IPS DF 4.7 (cell line): ENCODE results near the gene SGO1.
"Not testable (repeated sequence)": the region's sequence is repeated elsewhere in the genome, so short reads cannot be mapped to it uniquely, and the experiment has no call there.

Experiments used
- DNase-seq: peaks from one replicate; pipeline ENCODE4 v3.0.0-alpha.2; 2013; ENCODE audit warnings: low spot score; ENCODE audit errors: extremely low read depth

SGO1 gene

DNA sequence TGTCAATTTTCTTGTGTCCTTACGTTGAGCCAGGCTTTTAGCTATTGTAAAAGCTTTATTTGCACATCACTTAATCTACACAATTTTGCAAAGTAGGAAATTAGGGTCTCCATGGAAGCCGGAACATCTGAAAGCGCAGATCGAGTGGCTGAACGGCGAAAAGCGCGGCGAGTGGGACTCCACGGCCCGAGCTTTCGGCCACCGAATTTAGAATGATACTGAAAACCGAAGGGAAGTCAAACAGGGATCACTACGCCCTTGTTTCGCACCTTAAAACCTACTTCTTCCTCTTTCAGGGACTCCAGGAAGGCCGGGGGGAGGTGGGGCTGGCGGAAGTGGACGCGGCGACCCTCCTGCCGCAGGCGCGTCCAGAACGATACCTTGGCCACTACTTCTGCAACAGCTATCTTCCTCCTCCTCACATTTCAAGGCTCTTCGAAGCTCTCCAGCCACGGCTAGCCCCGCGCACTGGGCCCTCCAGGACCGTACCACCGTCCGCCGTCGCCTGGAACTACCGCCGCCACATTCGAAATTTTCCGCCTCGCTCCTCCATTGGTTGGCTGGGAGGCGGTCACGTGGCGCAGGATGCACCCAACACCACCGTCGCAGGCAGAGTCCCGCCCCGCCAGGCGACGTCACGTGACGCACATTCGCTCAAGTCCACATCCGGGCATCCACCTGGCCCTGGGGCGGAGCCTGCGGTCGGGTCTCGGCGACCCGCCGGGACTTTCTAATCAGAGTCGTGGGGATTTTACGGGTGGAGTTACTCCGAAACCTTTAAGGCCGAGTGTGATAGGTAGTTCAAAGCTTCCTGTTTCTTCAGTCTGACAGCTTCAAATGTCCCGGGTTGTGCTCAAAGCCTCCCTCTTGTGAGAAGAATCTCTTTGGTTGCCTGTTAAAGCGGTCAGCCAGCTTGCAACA is at the start of gene SGO1:
Gene SGO1, minus strand, starts transcription at position 528 of the 921 bp plus-strand sequence. CDS start 2,179 bp downstream, outside the sequence.
- peak; percentile 92 for DNase-seq

DNA sequence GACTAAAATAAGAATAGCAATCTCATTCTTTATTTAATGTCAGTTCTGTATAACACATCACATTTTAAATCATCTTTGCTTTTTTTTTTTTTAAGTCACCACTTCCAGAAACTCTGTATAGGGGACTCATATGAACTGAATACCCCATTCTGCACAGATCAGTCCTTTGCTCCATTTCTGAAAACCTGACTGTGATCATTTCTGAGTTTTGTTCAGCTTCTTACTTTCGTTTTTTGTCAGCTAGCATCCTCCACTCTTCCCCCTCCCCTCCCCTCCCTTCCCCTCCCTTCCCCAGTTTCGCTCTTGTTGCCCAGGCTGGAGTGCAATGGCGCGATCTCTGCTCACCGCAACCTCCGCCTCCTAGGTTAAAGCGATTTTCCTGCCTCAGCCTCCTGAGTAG is 49.8 kb upstream of the SGO1 start:
- no peak for DNase-seq

DNA sequence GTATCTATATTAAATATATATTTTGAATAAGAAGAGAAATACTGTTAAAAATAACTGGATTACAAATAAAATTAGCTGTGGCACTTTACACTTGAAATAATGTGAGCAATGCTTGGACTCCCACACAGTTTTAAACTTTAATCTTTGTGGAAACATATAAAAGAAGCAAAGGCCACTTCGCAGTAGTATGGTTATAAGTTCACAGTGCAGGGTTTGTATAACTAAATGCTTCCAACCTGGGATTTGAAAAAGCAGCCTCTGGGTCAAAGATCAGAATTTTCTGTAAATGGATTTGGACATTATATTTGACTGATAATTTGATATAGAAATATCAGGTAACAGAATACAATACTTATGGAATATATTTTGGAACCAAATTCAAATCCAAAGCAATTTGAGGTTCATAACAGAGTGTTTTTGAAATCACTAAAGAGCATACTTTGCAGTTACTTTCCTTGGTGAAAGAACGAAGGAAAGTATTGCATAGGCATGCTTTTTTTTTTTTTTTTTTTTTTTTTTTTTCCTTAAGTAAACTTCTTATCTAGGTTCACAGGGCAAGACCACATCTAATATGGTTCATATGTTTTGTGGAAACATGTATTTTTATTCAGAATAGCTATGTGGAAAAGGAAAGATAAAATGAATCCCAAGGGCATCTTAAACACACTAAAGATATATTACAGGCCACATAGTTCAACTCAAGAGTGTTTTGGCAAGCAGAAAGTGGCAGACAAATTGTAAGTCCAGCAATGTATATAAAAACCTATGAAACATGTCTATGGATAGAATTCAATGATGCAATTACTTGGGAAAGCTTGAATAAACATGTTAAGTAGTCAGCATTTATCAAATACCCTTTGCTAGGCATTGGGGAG is 47.1 kb upstream of the SGO1 start:
- no peak for DNase-seq

DNA sequence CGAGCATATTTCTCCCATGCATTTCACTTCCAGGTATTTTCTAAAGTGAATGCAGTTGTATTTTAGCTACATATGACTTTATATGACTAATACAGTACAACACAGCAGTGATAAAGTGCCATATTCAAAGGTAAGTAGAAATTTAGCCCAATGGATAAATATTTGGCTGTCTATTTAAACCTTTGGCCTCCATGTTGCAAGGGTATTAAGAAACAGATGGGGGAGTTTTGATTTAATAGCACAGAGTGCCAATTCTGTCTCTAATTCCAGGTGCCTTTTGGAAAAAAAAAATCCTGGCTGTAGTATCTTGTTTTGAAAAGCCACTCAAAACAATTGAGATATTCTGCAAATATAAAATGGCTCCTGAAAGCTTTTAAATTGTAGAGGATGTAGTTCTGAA is 44.9 kb upstream of the SGO1 start:
- DNase-seq, result no peak

DNA sequence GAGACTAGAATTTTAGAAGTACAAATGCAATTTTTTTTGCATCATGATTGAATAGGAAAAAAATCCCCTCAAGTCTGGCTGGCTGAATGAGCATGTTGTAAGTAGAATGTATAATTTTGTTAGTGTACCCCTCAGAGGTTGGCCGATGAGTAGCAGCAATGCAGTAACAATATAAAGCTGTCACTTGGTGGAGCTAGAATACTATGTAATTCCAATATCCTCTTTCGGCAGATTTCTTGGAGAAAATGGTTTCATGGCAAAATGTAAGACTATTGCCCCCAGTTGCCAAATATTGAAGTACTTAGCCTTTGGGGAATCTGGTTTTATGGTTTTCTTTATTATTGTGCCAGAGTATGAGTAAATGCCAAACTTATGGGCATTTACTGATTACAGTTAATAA is 39.8 kb upstream of the SGO1 start:
- peak; percentile 33 for DNase-seq

DNA sequence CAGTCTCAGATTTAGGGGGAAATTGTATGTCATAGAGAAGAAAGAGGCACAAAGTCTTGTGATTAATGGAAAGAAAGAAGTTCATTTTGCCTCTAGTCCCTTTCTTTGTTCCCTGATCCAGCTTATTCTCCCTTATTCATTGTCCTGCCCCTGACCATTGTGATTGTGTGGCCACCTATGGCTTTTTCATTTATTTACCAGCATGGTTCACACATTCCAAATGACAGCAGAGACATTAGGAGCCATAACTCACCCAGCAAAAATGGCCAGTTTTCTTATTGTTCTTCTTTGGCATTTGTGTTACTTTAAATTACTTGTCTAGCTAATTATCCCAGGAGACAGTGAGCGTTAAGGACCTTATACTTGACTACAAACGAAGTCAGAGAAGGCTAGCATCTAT is 36.3 kb upstream of the SGO1 start:
- no peak for DNase-seq

DNA sequence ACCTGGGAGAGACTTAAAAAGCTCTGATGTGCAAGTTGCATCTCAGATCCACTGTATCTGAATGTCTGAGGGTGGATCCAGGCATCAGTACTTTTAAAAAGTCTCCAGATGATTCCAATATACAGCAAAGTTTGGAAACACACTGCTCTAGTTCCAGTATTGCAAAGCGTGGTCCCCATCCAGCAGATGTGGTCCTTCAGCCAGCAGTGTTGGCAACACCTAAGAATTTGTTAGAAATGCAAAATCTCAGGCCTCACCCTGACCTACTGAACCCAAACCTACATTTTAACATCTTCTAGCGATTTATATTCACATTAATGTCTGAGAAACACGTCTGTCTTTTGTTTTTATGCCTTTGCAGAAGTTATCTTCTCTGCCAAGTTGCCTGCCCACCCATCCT is 32.2 kb upstream of the SGO1 start:
- no peak for DNase-seq

DNA sequence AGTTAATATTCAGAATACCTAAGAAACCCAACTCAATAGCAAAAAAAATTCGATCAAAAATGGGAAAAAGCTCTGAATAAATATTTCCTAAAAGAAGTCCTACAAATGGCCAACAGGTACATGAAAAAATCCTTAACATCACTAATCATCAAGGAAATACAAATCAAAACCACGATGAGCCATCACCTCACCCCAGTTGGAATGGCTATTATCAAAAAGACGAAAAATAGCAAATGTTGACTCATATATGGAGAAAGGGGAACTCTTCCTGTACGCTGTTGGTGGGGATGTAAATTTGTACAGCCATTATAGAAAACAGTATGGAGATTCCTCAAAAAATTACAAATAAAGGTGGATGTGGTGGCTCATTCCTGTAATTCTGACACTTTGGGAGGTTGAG is 29.6 kb upstream of the SGO1 start:
- DNase-seq, result no peak

DNA sequence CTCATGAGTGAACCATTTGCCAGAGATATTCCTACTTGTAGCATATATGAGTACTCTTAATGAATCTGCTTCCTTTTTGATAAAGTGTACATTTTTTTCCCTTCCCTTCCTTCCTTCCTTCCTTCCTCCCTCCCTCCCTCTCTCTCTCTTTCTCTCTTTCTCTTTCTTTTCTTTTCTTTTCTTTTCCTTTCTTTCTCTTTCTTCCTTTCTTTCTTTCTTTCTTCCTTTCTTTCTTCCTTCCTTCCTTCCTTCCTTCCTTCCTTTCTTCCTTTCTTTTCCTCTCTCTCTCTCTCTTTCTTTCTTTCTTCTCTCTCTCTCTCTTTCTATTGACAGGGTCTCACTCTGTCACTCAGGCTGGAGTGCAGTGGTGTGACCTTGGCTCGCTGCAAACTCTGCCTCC is 27.5 kb upstream of the SGO1 start:
- not testable (repeated sequence) for DNase-seq

DNA sequence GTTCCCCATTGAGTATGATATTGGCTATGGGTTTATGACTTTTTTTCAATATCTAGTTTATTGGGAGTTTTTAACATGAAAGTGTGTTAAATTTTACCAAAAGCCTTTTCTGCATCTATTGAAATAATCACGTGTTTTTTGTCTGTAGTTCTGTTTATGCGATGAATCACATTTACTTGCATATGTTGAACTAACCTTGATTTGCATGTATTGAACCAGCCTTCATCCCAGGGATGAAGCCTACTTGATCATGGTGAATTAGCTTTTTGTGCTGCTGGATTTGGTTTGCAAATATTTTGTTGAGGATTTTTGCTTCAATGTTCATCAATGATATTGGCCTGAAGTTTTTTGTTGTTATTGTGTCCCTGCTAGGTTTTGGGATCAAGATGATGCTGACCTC is 21.9 kb upstream of the SGO1 start:
- DNase-seq, result not testable (repeated sequence)

DNA sequence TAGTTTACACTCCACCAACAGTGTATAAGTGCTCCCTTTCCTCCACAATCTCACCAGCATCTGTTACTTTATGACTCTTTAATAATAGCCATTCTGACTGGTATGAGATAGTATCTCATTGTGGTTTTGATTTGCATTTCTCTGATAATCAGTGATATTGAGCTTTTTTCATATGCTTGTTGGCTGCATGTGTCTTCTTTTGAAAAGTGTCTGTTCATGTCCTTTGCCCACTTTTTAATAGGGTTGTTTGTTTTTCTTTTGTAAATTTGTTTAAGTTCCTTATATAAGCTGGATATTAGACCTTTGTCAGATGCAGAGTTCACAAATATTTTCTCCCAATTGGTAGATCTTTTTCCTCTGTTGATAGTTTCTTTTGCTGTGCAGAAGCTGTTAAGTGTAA is 19.9 kb upstream of the SGO1 start:
- DNase-seq, result not testable (repeated sequence)

DNA sequence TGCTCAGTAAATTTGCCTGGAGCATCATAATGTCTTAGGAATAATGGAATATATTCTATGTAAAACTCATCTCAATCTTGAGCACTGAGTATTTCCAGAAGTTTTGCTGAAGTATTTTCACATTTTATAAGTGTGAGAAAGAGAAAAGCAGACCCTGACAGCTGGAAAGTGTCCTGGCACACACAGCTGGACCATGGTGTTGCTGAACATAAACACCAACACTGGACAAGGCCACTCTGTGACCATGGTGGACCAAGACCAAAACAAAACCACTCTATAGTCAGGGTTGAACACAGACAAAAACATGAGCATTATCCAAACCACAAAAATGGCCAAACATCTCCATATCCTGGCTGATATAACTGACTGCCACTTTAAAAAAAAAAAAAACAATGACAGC is 15.1 kb upstream of the SGO1 start:
- no peak for DNase-seq

DNA sequence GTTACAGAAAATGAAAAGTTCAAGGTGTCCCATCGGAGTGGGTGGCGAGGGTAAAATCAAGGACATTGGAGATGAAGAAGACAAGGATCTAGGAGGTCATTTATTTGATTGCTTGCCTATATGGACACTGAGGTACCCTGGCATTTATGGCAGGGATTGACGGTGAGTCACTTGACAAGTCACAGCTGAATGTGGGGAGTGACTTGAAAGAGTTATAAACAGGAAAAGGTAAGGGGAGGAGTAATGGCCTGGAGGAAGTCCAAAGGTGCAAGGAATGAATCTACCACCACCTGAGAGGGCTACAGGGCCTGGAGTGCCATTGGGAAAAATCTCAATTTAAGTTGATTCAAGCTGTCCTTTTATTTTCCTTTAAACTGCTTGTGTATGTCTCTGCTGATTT is 11.8 kb upstream of the SGO1 start:
- no peak for DNase-seq

DNA sequence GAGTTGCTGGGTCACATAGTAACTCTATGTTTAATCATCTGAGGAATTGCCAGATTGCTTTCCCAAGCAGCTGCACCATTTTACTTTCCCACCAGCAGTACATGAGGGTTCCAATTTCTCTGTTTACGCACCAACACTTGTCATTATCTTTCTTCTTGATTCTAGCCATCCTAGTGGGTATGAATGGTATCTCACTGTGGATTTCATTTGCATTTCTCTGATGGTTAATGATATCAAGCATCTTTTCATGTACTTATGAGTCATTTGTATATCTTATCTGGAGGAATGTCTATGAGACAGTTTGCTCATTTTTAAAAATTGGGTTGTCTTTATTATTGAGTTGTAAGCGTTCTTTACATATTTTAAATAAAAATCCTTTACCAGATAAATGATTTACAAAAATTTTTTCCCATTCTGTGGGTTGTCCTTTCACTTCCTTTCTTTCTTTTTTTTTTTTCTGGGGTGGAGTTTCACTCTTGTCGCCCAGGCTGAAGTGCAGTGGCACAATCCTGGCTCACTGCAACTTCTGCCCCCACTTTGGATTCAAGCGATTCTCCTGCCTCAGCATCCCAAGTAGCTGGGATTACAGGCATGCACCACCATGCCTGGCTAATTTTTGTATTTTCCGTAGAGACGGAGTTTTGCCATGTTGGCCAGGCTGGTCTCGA is 8.9 kb upstream of the SGO1 start:
- no peak for DNase-seq

DNA sequence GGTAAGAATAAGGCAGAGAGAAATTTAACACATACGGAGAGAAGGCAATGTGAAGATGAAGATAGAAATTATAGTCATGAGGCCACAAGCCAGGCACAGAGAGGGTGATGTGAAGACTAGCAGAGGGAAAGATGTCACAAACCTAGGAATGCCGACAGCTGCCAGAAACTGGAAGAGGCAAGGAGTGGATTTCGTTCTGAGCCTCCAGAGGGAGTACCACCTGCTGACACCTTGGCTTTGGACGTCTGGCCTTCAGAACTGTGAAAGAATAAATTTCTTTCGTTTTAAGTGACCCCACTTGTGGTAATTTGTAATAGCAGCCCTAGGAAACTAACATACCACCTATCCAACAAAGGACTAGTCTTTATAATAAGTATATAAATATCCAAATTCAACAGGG is 5.0 kb upstream of the SGO1 start:
- no peak for DNase-seq

DNA sequence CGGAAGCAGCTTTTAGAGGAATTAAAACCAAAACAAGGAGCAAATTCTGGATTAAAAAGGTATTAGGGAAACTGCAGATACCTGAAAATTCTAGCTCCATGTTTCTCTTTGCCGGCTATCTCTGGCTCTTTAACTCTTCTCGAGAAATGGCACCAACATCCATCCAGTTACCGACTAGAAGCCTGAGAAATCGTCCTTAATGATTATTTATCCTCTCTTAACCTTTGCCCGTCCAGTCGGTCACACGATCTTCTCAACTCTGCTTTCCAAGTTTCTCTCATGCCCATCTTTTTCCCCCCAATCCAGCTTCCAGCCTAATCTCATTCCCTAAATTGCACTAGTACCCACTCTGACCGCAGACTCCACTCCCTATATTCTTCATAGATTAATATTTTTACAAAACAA is 596 bp upstream of the SGO1 start:
- DNase-seq, result no peak

DNA sequence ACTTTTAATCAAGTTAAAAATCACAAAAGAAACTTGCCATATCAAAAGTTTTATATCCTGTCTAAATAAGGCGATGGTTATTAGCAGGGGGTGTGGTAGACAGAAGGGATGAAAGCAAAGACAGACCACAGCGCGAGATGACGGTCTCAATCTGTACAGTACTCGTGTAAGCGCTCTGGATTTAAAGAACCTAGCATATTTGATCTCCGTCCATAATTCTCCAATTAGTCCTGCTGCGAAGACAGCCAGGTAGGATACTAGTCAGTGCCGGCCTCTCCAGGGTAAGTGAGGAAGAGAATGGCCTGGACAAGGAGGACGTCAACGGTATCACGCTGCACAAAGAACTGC is 701 bp downstream of the SGO1 start:
- DNase-seq, result no peak

DNA sequence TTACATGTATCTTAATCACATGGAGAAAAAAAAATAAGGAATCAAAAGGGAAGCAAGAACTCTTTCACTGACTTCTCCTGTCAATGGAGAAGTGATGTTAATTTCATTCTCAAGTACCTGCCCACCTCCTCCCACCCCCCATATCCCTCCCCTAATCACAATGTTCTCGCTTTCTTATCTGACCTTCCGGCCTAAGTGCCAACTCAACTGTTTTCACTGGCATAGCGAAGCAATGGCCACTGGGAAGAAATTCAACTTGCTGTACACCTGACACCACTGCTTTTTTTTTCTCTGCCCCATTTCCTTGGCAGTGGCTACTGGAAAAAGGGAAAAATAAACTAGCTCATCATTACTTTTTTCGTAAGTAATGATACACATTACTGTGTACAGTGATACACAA is 3.8 kb downstream of the SGO1 start:
- no peak for DNase-seq

DNA sequence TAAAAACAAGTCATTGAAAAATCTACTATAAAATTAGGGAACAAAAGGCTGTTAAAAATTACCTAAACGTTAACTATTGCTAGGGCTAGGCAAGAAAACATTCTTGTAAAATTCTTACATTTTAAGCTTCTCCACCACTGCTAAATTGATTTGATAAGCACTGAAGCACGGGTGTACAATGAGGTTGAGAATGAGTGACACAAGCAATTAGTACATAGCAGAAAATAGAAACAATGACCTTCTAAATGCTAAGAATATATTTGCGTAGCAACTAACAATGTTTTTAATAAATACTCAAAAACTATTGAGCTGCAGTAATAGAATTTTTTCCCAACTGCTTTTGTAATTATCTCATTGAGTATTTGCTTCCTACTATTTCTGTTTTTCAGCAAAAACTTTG is 4.7 kb downstream of the SGO1 start:
- no peak for DNase-seq

DNA sequence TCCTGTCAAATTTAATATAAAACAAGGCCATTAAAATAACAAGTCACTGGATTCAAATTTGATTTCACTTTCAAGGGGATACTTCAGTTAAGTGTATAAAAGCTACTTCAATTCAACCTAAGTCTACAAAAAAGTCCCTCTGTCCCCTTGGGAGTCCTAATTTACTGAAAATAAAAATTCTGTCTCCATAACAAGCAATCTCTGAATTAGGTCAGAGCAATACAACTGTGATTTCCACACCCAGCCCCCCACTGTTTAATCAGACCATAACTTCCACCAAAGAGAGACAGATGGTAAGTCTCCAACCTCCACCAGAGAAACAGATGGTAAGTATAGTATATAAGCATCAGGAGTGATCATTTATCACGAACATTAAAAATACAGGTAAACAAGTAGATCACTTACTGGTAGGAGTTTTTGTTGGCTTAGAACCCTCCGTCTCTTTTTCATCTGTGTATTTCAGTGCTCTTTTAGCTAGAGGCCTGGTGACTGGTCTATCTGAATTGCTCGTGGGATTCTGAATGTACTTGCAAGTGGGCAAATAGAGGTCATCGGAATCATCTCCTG is 12.1 kb downstream of the SGO1 start:
- DNase-seq, result no peak

DNA sequence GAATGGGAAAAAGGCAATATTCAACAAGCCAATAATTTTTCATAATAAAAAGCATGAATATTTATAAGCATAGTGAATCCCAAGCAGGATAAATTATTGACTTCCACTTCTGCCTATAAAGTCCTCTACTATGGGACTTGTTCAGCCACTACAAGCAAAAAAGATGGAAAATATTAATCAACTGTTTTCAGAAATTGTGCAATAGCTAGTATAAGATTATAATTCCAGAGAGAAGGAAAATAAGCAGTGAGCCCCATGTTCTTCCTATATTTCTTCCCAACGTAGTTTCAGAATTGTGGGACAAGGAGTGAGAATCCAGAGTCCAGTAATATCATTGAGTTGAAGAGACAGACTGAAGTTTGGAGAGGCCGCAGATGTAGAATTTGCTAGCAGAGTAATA is 24.3 kb downstream of the SGO1 start:
- DNase-seq, result no peak

DNA sequence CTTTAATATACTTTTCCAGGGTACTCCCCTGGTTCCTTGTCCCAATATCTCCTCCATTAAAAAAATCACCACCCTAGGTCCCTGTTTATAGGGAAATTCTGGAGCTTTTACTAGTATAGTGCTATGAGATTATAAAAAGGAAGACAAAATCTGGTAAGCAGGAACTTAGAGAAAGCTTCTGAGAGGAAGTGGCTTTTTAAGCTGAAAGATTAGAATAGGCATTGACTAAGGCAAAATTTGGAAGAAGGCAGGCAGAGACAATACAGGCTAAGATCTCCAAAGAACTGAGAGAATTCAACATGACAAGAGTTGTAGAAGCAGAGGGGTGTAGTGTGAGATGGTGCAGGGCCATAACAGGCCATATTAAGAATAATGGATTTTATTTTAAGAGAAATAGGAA is 25.8 kb downstream of the SGO1 start:
- DNase-seq, result no peak
